GM21447 (cell line): Measurements from ENCODE around the gene CNTF.
"Not testable (repeated sequence)": the region's sequence is repeated elsewhere in the genome, so short reads cannot be mapped to it uniquely, and the experiment has no call there.

Experiments
- ATAC-seq: cut with Tn5 transposase; IDR thresholded peaks from one replicate; pipeline ENCODE4 v1.9.1; 2021; ENCODE audit not compliant: unreplicated experiment

CNTF gene, protein sequence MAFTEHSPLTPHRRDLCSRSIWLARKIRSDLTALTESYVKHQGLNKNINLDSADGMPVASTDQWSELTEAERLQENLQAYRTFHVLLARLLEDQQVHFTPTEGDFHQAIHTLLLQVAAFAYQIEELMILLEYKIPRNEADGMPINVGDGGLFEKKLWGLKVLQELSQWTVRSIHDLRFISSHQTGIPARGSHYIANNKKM

GRCh38 chr11:58622344-58622743, at the start of gene CNTF:
TSS of gene CNTF (plus strand) at chr11:58622665. CDS start at chr11:58622753, 88 bp downstream.
- no peak for ATAC-seq

DNA sequence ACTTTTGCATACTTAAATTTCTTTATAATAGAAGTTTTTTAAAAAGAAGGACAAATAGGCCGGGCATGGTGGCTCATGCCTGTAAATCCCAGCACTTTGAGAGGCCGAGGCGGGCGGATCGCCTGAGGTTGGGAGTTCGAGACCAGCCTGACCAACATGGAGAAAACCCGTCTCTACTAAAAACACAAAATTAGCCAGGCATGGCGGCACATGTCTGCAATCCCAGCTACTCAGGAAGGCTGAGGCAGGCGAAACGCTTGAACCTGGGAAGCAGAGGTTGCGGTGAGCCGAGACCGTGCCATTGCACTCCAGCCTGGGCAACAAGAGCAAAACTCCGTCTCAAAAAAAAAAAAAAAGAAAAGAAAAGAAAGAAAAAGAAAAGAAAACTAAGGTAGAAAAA, 49.6 kb upstream of the CNTF start:
- not testable (repeated sequence) for ATAC-seq

DNA sequence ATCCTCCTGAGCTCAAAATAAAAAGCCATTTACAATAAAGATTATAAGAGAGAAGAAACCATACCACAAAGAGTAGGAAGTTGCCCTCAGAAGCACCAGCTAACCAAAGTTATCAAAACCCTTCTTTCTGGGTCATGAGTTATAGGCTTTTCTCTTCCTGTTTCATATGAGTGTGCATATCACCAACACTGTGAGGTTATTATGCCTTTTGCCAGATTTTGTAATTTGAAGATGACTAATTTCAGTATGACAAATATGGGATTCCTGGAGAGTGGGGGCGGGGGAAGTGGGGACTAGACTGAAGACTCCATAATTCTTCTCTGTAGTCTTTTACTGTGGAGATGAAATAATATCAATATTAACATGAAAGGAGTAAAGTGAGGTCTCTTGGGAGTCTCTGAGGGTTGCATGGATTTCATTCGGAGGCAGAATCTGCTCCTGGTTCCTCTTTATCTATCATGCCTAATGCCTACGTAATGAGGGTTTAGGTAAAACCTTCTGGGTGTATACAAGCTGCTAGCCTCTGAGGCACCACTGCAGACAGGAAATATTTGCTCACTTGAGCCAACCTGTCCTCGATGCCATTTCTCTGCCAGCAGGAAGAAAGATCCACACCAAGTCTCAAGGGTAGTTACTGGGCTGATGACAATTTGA, 48.9 kb upstream of the CNTF start:
- ATAC-seq: peak; percentile 25

GRCh38 chr11:58574881-58575280, 47.6 kb upstream of the CNTF start:
- ATAC-seq: no peak

GRCh38 chr11:58575377-58576020, 47.0 kb upstream of the CNTF start, which contains the start of gene LPXN:
TSS of gene LPXN (minus strand) at chr11:58575856. CDS start at chr11:58575772, 84 bp downstream.
- no peak for ATAC-seq

- no peak for ATAC-seq
Observed at GRCh38 chr11:58576887-58577471, 45.5 kb upstream of the CNTF start.

DNA sequence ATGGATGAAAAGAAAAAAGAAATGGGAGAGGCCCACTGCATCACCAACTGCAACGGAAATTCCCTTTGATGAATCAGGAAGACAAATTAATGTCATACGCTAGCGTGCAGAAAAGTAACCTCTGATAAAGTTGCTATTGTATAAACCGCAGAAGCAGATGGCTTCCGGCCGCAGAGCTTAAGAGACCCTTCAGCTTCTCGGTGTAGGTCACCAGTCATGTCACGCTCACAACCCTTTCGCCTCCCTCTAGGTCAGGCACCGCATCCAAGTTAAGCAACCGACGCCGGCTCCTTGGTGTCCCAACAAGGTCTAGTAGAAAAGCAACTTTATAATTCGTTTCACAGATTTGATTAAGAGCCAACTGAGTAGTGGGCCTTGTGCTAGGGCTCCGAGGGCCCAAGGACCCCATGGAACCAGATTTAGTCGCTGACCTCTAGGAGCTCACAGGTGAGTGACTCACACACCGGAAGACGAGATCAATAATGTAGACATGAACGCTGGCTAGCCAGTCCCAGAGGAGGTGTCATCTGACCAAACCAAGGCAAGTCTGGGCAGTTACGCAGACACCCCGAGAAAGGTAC, 44.8 kb upstream of the CNTF start:
- ATAC-seq: peak; percentile 49

- ATAC-seq: no peak
Observed at GRCh38 chr11:58578136-58578634, 44.3 kb upstream of the CNTF start.

DNA sequence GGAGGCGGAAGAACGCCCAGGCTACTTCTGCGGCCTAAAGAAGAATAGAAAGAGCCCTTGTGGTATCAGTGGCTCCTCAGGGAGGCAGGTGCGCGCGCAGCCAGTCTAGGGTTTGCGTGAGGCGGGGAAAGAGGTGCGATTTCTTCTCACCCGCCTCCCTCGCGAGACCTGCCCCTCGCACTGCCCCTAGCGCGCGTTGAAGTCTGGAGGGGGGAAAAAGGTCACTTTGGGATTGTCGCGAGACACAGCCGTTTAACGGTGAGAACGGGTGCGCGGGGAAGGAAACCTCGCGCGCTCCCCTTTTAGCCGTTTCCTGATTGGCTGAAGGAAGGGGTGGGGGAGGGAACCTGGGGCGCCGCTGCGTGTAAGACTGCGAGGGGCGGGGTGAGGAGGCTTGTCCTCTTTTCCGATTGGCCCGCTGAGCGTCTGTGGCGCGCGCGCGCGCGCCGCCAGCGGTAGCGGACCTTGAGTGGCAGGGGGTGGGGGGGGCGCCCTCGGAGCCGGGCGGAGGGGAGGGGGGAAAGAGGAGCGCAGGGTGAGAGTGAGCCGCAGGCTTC, 43.8 kb upstream of the CNTF start, which contains the start of gene ZFP91:
Gene ZFP91, plus strand, starts transcription at position 429 of the 557 bp plus-strand sequence. CDS start 219 bp downstream, outside the sequence.
- ATAC-seq: peak; percentile 30

- ATAC-seq: peak; percentile 42
Observed at GRCh38 chr11:58579192-58580129, 43.0 kb upstream of the CNTF start.

GRCh38 chr11:58580311-58580710, 42.2 kb upstream of the CNTF start:
- ATAC-seq: no peak

DNA sequence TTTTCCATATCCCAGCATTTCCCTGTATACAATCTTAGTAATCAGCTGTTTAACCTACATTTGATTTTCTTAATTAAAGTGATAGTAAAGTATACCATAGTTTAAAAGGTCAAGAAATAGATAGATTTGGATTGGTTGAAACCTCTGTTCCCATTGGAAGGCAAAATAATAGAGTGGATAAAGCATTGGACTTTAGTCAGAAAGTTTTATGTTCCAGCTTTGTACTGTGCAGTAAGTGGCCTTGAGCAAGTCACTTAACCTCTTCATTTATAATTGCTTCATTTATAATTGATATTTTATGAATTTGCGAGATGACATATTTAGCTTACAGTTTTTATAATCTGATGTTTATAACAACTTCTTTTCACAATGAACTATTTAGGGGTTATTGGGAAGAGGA, 40.0 kb upstream of the CNTF start:
- no peak for ATAC-seq

DNA sequence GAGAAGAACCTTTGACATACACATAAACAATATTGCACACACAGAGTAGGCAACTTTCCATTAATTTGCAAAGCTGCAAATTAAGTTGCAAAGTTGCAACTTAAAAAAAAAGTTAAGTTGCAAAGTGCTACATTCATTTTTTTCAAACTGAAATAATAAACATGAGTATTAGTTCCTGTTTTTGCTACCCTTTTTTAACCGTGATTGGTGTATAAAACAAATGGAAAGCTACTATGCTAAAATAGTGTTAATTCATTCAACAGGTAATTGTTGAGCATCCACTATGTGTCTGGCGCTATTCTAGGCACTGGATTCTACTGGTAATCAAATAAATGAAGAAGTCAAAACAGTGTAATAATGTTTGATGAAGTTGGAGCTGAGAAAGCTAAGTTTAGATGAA, 35.5 kb upstream of the CNTF start:
- ATAC-seq: no peak

DNA sequence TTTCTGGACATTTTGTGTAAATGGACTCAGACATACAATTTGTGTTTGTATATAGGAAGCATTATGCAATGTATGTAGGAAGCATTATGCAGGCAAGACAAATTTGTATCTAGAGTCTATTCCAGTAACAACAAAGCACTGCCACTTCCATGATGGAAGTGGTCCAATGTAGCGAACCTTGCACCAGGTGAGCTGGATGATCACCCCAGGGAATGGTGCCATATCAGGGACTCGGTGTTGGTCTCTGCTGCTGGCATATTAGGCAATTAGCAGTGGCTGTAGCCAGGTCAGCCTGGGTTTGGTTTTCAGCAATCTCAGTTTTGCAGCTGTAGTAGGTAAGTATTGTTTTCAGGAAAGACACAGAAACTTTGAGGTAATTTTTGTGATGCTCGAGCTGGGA, 30.8 kb upstream of the CNTF start:
- ATAC-seq: no peak

- no peak for ATAC-seq
Observed at GRCh38 chr11:58592760-58593472, 29.5 kb upstream of the CNTF start.

- ATAC-seq: no peak
Observed at GRCh38 chr11:58594826-58595225, 27.6 kb upstream of the CNTF start.

GRCh38 chr11:58596621-58597020, 25.8 kb upstream of the CNTF start:
- ATAC-seq: no peak

GRCh38 chr11:58597486-58598144, 24.9 kb upstream of the CNTF start:
- no peak for ATAC-seq

GRCh38 chr11:58600510-58600909, 22.0 kb upstream of the CNTF start:
- ATAC-seq: no peak
